ENCODE measurements around the gene RAB3IL1.

DNA sequence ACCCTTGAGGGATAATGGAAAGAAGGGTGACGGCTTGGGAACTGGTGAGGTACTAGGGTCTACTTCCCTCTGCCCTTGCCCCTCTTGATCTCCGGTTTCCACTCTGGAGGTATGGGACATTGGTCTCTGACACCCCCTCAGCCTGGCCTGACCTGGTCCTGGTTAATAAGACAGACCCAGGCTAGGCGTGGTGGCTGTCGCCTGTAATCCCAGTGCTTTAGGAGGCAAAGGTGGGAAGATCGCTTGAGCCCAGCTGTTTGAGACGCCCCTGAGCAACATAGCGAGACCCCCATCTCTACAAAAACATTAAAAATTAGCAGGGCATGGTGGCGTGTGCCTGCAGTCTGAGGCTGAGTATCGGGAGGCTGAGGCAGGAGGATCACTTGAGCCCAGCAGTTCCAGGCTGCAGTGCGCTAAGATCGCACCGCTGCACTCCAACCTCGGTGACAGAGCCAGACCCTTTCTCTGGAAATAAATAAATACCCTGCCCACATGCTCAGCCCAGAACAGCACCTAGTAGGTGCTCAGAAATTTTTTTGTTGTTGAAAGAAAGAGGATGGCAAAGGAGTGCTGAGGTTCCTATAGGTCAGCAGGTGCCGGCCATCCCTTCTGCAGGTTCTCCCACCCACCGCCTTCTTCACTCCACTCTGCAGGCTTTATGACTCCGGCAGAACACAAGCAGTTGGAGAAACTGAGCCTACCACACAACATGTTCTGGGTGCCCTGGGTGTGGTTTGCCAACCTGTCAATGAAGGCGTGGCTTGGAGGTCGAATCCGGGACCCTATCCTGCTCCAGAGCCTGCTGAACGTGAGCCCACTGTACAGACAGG lies 39.0 kb upstream of the RAB3IL1 start:
- TF ChIP-seq POLR2A (IDR thresholded peaks at IDR 0.05) (no peak), CTCF (IDR thresholded peaks at IDR 0.05) (no peak)
